ENCODE results near the gene MEX3D.

The MEX3D gene

GRCh38 chr19:1575323-1576241 is 7.5 kb upstream of the MEX3D start:
- TF ChIP-seq SNAI2 (CRISPR knock-in tag; IDR thresholded peaks at IDR 0.05) (no peak), ZNF565 (CRISPR knock-in tag; conservative IDR thresholded peaks at IDR 0.05; ENCODE audit: low read depth) (no peak), TOX (CRISPR knock-in tag; IDR thresholded peaks at IDR 0.05; ENCODE audit: borderline replicate concordance) (no peak), PPARA (CRISPR knock-in tag; IDR thresholded peaks at IDR 0.05; ENCODE audit: borderline replicate concordance) (no peak)
- peak; percentile 9 for ATAC-seq

DNA sequence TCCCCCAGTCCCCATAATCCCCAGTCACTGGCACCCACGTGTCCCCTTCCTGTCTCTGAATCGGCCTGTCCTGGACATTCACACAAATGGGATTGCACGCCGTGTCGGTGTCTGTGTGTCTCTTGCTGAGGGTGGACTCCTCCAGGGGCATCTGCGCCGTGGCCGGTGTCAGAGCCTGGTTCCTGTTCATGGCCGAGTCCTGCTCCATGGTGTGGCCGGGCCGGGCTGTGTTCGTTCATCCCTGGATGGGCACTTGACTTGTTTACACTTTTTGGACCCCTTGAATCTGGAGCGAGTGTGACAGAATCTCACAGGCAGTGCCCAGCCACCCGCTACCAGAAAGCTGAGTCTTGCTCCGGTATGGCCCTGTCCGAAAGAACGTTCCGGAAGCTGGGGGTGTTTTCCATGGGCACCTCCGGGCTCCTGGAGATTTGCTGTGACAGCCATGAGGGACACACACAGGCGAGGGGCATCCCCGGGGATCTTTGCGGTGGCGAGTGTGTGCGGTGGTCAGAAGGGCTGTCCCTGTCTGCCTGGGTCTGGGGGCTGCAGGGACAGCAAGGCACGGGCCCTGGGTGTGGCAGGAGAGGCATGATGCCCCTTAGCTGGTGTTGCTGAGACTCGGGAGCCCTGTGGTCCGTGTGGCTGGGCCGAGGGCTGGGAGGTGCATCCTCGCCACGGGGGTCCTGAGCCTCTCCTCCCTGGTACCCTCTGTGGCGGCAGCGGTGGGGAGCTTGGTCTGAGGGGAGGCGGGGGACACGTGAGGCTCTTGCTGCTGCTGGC is 6.4 kb upstream of the MEX3D start:
- ATAC-seq, result no peak
- TF ChIP-seq OSR1 (CRISPR knock-in tag; IDR thresholded peaks at IDR 0.05) (no peak), POU6F1 (CRISPR knock-in tag; IDR thresholded peaks at IDR 0.05; ENCODE audit: borderline replicate concordance, low read depth) (no peak), ESRRG (CRISPR knock-in tag; IDR thresholded peaks at IDR 0.05) (no peak), CREB5 (CRISPR knock-in tag; IDR thresholded peaks at IDR 0.05; ENCODE audit: low read depth) (no peak), TSHZ2 (CRISPR knock-in tag; IDR thresholded peaks at IDR 0.05) (no peak), ZNF8 (CRISPR knock-in tag; IDR thresholded peaks at IDR 0.05) (no peak), BACH2 (CRISPR knock-in tag; IDR thresholded peaks at IDR 0.05; ENCODE audit: borderline replicate concordance) (no peak), ARNTL (CRISPR knock-in tag; IDR thresholded peaks at IDR 0.05; ENCODE audit: borderline replicate concordance, low read depth) (no peak)
- TF ChIP-seq, protein P1, sequence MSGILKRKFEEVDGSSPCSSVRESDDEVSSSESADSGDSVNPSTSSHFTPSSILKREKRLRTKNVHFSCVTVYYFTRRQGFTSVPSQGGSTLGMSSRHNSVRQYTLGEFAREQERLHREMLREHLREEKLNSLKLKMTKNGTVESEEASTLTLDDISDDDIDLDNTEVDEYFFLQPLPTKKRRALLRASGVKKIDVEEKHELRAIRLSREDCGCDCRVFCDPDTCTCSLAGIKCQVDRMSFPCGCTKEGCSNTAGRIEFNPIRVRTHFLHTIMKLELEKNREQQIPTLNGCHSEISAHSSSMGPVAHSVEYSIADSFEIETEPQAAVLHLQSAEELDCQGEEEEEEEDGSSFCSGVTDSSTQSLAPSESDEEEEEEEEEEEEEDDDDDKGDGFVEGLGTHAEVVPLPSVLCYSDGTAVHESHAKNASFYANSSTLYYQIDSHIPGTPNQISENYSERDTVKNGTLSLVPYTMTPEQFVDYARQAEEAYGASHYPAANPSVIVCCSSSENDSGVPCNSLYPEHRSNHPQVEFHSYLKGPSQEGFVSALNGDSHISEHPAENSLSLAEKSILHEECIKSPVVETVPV (CRISPR knock-in tag; IDR thresholded peaks at IDR 0.05), result no peak

GRCh38 chr19:1572795-1573194 is 4.7 kb upstream of the MEX3D start:
- ATAC-seq, result no peak
- no peak for TF ChIP-seq ZNF8 (CRISPR knock-in tag; IDR thresholded peaks at IDR 0.05)
- no peak for TF ChIP-seq ESRRG (CRISPR knock-in tag; IDR thresholded peaks at IDR 0.05)
- TF ChIP-seq CREB5 (CRISPR knock-in tag; IDR thresholded peaks at IDR 0.05; ENCODE audit: low read depth), result no peak
- no peak for TF ChIP-seq OSR1 (CRISPR knock-in tag; IDR thresholded peaks at IDR 0.05)
- no peak for TF ChIP-seq RARB (CRISPR knock-in tag; IDR thresholded peaks at IDR 0.05)
- TF ChIP-seq, protein P1 (CRISPR knock-in tag; IDR thresholded peaks at IDR 0.05), result no peak
- TF ChIP-seq ARNTL (CRISPR knock-in tag; IDR thresholded peaks at IDR 0.05; ENCODE audit: borderline replicate concordance, low read depth), result no peak
- TF ChIP-seq ISL1 (CRISPR knock-in tag; IDR thresholded peaks at IDR 0.05), result no peak
- no peak for TF ChIP-seq PPARA (CRISPR knock-in tag; IDR thresholded peaks at IDR 0.05; ENCODE audit: borderline replicate concordance)
- no peak for TF ChIP-seq ZFP3 (CRISPR knock-in tag; IDR thresholded peaks at IDR 0.05)
- TF ChIP-seq ZC3H10 (CRISPR knock-in tag; IDR thresholded peaks at IDR 0.05), result no peak
- no peak for TF ChIP-seq CSDC2 (CRISPR knock-in tag; IDR thresholded peaks at IDR 0.05)
- TF ChIP-seq, protein P2, sequence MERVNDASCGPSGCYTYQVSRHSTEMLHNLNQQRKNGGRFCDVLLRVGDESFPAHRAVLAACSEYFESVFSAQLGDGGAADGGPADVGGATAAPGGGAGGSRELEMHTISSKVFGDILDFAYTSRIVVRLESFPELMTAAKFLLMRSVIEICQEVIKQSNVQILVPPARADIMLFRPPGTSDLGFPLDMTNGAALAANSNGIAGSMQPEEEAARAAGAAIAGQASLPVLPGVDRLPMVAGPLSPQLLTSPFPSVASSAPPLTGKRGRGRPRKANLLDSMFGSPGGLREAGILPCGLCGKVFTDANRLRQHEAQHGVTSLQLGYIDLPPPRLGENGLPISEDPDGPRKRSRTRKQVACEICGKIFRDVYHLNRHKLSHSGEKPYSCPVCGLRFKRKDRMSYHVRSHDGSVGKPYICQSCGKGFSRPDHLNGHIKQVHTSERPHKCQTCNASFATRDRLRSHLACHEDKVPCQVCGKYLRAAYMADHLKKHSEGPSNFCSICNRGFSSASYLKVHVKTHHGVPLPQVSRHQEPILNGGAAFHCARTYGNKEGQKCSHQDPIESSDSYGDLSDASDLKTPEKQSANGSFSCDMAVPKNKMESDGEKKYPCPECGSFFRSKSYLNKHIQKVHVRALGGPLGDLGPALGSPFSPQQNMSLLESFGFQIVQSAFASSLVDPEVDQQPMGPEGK (CRISPR knock-in tag; IDR thresholded peaks at IDR 0.05; ENCODE audit: borderline replicate concordance), result no peak
- no peak for TF ChIP-seq TCF4 (CRISPR knock-in tag; IDR thresholded peaks at IDR 0.05; ENCODE audit: borderline replicate concordance)
- no peak for TF ChIP-seq ZNF565 (CRISPR knock-in tag; conservative IDR thresholded peaks at IDR 0.05; ENCODE audit: low read depth)
